K562 (cell line): ENCODE data around the gene MEIOB. TPM values are rescaled to one million over a fixed set of nuclear protein-coding genes. Genes with fewer than 3 reads are reported as not detected.

Experiments
- ATAC-seq: fragments of 200-7000 bp; cut with Tn5 transposase; 3 replicates; pipeline ENCODE4 v1.9.1; 2020; ENCODE audit warnings: moderate library complexity
- BruUV-seq: library from RNA; stranded (reverse); fragments of 400-500 nt; replicated peaks from 2 replicates; lab custom pipeline; 2021; lab: Mats Ljungman, UMichigan
- CTCF ChIA-PET: fragments of 300-600 bp; formaldehyde crosslinking; extraction: SDS; loops from one replicate; lab custom pipeline; 2021; ENCODE audit warnings: low intra/inter-chr PET ratio; lab: Yijun Ruan, JAX
- POLR2A ChIA-PET: fragments of 300-600, 350-650 bp; sonication (Branson Sonifier 250); formaldehyde crosslinking; extraction: SDS; loops from one replicate; lab custom pipeline; 2021; ENCODE audit warnings: antibody characterized with exemption, inconsistent platforms; lab: Yijun Ruan, JAX
- DNase-seq, 4 experiments: peaks; one replicate each; pipeline versions ENCODE4 v3.0.0 to v3.0.0-alpha.2; 2011 to 2018; ENCODE audit warnings: low spot score in 3 of 4, mixed read lengths in 3 of 4; ENCODE audit errors: extremely low read depth in 1 of 4
- FAIRE-seq: peaks from 2 replicates; lab custom pipeline; 2011; peaks lifted over from hg19 to GRCh38; lab: Jason Lieb, UNC
- H2AFZ ChIP-seq: 2 replicates; pipeline ENCODE4 v1.6.0; 2011; ENCODE audit warnings: low read depth, low read length, control low read depth, inconsistent platforms
- H3K27ac ChIP-seq: fragments of 200-600 bp; 3 replicates; pipeline ENCODE4 v1.8.0; 2011; ENCODE audit warnings: low read depth, mild to moderate bottlenecking, control low read depth, inconsistent platforms, low read length, moderate library complexity, mixed read lengths; ENCODE audit errors: extremely low read depth
- H3K27me3 ChIP-seq, 2 experiments: fragments of 300-600 bp in 1 of 2; 2 replicates in 1 of 2; 3 replicates in 1 of 2; pipeline versions ENCODE4 v1.6.0 to v1.8.0; 2011; ENCODE audit warnings: inconsistent platforms in 2 of 2, low read length in 2 of 2, mild to moderate bottlenecking in 1 of 2, mixed read lengths in 1 of 2, moderate library complexity in 1 of 2; ENCODE audit not compliant: control insufficient read depth in 2 of 2, insufficient read depth in 2 of 2
- H3K36me3 ChIP-seq: fragments of 300-600 bp; 3 replicates; pipeline ENCODE4 v1.8.0; 2011; ENCODE audit warnings: mild to moderate bottlenecking, low read length, inconsistent platforms; ENCODE audit not compliant: control insufficient read depth, insufficient read depth
- H3K4me1 ChIP-seq, 2 experiments: fragments of 200-600 bp in 1 of 2; replicated peaks in 1 of 2; 2 replicates in 1 of 2; 3 replicates in 1 of 2; pipeline versions ENCODE4 v1.5.1 to v1.8.0; 2011; ENCODE audit warnings: inconsistent platforms in 2 of 2, low read length in 2 of 2, mild to moderate bottlenecking in 1 of 2, mixed read lengths in 1 of 2, moderate library complexity in 1 of 2; ENCODE audit not compliant: control insufficient read depth in 2 of 2, insufficient read depth in 2 of 2
- H3K4me2 ChIP-seq: 2 replicates; pipeline ENCODE4 v1.6.1; 2011; ENCODE audit warnings: low read length, control low read depth, inconsistent platforms, mixed read lengths; ENCODE audit not compliant: insufficient read depth
- H3K4me3 ChIP-seq: fragments of 200-600 bp; sonication (generic), shearing (Covaris generic); 2 replicates; pipeline ENCODE4 v1.5.1; 2016; ENCODE audit warnings: control low read depth, inconsistent platforms
- H3K79me2 ChIP-seq: fragments of 200-600 bp; 3 replicates; pipeline ENCODE4 v1.8.0; 2011; ENCODE audit warnings: low read length, inconsistent platforms; ENCODE audit not compliant: control insufficient read depth, insufficient read depth
- H3K9ac ChIP-seq, 2 experiments: 2 replicates each; pipeline versions ENCODE4 v1.6.0 to v1.6.1; 2011; ENCODE audit warnings: low read depth in 2 of 2, low read length in 2 of 2, control low read depth in 1 of 2, inconsistent platforms in 1 of 2, mild to moderate bottlenecking in 1 of 2, mixed read lengths in 1 of 2; ENCODE audit not compliant: insufficient read depth in 1 of 2
- H3K9me1 ChIP-seq: one replicate; pipeline ENCODE4 v1.6.0; 2011; ENCODE audit warnings: inconsistent platforms, mild to moderate bottlenecking, low read length, moderate library complexity; ENCODE audit not compliant: control insufficient read depth, insufficient read depth
- H3K9me3 ChIP-seq: replicated peaks from 2 replicates; pipeline ENCODE4 v1.5.1; 2011; ENCODE audit warnings: low read depth, low read length, inconsistent platforms; ENCODE audit not compliant: control insufficient read depth, insufficient read depth
- H4K20me1 ChIP-seq: replicated peaks from 2 replicates; pipeline ENCODE4 v1.6.1; 2011; ENCODE audit warnings: low read length, inconsistent platforms, mixed read lengths; ENCODE audit not compliant: control insufficient read depth, insufficient read depth
- CCAR2 ChIP-seq: fragments of 200-400 bp; formaldehyde crosslinking; IDR thresholded peaks from 2 replicates; pipeline ENCODE4 v1.6.1; 2017; ENCODE audit warnings: mild to moderate bottlenecking, low read depth, low read length
- CHD4 ChIP-seq: fragments of 200-600 bp; sonication (generic); IDR thresholded peaks from 3 replicates; pipeline ENCODE4 v1.6.1; 2012; ENCODE audit warnings: low read depth, mild to moderate bottlenecking, mixed read lengths, low read length, inconsistent platforms; ENCODE audit not compliant: insufficient read depth, insufficient replicate concordance, poor library complexity, severe bottlenecking
- HOMEZ ChIP-seq: fragments of 250-450 bp; sonication (Bioruptor Pico); IDR thresholded peaks from 2 replicates; pipeline ENCODE4 v1.4.0; 2020; ENCODE audit warnings: mild to moderate bottlenecking, moderate library complexity
- MCM5 ChIP-seq: fragments of 450-650 bp; IDR thresholded peaks from 2 replicates; pipeline ENCODE4 v1.6.1; 2016; ENCODE audit warnings: low read depth
- POU5F1 ChIP-seq: fragments of 150-350 bp; IDR thresholded peaks from 2 replicates; pipeline ENCODE4 v1.6.1; 2014; ENCODE audit warnings: borderline replicate concordance, low read length, low read depth, mild to moderate bottlenecking; ENCODE audit not compliant: partially characterized antibody
- ZNF274 ChIP-seq: IDR thresholded peaks from 2 replicates; pipeline ENCODE4 v1.6.1; 2011; ENCODE audit warnings: low read depth, mild to moderate bottlenecking, low read length, moderate library complexity, borderline replicate concordance
- ZNF77 ChIP-seq: fragments of 250-450 bp; sonication (Bioruptor Pico); IDR thresholded peaks from 2 replicates; pipeline ENCODE4 v1.5.0; 2020
- ZNF778 ChIP-seq: fragments of 450-650 bp; formaldehyde crosslinking; IDR thresholded peaks from 2 replicates; pipeline ENCODE4 v1.4.0; 2020; ENCODE audit warnings: mild to moderate bottlenecking, moderate library complexity
- ZNF780A ChIP-seq: fragments of 250-450 bp; sonication (Bioruptor Pico); IDR thresholded peaks from 2 replicates; pipeline ENCODE4 v1.5.0; 2021; ENCODE audit warnings: mild to moderate bottlenecking
- WGBS: fragments of 100-300 bp; shearing (Covaris generic); methylation state at CpG from one replicate; pipeline ENCODE4 v1.1.6; 2016; ENCODE audit warnings: low coverage, mixed read lengths; ENCODE audit not compliant: insufficient coverage; ENCODE audit errors: missing lambda C conversion rate; 5-methylcytosine and 5-hydroxymethylcytosine counted together
- in situ Hi-C: fragments of 300-500 bp; cut with MboI; formaldehyde crosslinking; loops from 4 replicates; pipeline ENCODE4 v1.15.0; 2018; ENCODE audit warnings: inconsistent platforms, mixed read lengths
- intact Hi-C: fragments of 100-400 bp; cut with micrococcal nuclease; formaldehyde crosslinking; loops from 2 replicates; pipeline ENCODE4 v1.14.2; 2022
- polyA plus RNA-seq, 8 experiments: library from polyadenylated mRNA; depleted of rRNA in 4 of 8; stranded (reverse) in 5 of 8; unstranded in 3 of 8; fragments of >200 nt; fragmentation: Nextera tagmentation in 2 of 8; fragmentation: Illumina TruSeq in 1 of 8; extraction: Ambion mirVana in 2 of 8; extraction: Trizol in 1 of 8; gene quantifications; 2 replicates each; pipeline versions ENCODE4 v1.2.1 to v1.2.3, GENCODE V29; 2011 to 2014; ENCODE audit warnings: inconsistent platforms in 1 of 8, missing spikeins in 1 of 8
- total RNA-seq, 7 experiments: library from RNA; depleted of rRNA in 6 of 7; stranded (reverse); fragments of >200 nt in 6 of 7; fragmentation: Illumina TruSeq in 2 of 7; extraction: Trizol in 2 of 7; gene quantifications; 2 replicates each; pipeline versions ENCODE4 v1.2.1 to v1.2.3, GENCODE V29; 2011 to 2021; ENCODE audit warnings: low replicate concordance in 1 of 7

Gene MEIOB
- total and polyA plus RNA-seq, 9 of the 15 experiments (the other 6 are each of a cell fraction or from before 2014, with no cell fraction given): 25.4 to 203 (median 97.6) TPM

- intact Hi-C loops (no loop called here), in situ Hi-C loops (no loop called here)
- Histone ChIP-seq H2AFZ (no peak overlapping the region), H3K36me3 (peaks cover 80% of the 10 kb centered on the region), H3K9ac (peak overlapping the region in 1 of 2 experiments; percentile 64; a peak in 1 of 4 replicates), H3K4me3 (no peak overlapping the region), H3K4me2 (no peak overlapping the region), H3K4me1 (no peaks in the 10 kb centered on the region), H4K20me1 (no peaks in the 10 kb centered on the region), H3K27me3 (no peaks in the 10 kb centered on the region), H3K9me1 (no peaks in the 10 kb centered on the region), H3K27ac (no peak overlapping the region), H3K9me3 (no peaks in the 10 kb centered on the region), H3K79me2 (peaks cover 15% of the 10 kb centered on the region)
- FAIRE-seq (no peak), DNase-seq (no peak), ATAC-seq (no peak)
- ChIA-PET CTCF (no interaction called here), POLR2A (interaction anchor here (0.6 to 1.3 kb wide), 3 partner anchors 13 to 1074 kb away, joined by 3 to 5 read pairs (median 5); no protein-coding TSS in a partner anchor)
- no peak for TF ChIP-seq CCAR2
- TF ChIP-seq ZNF778: no peak
- TF ChIP-seq MCM5: no peak
- no peak for TF ChIP-seq ZNF780A (CRISPR knock-in tag)
- TF ChIP-seq CHD4: no peak
- no peak for TF ChIP-seq HOMEZ (CRISPR knock-in tag)
- TF ChIP-seq ZNF274: no peak
- TF ChIP-seq POU5F1: no peak
- TF ChIP-seq ZNF77 (CRISPR knock-in tag): no peak
- BruUV-seq: no TSS peak
- 71% methylated on average over 8 of the region's 8 CpGs for WGBS
Measured at GRCh38 chr16:1858189-1858865, 13.6 kb downstream of the MEIOB start.
